Measurements from ENCODE around the gene CFAP97. TPM values are rescaled to one million over a fixed set of nuclear protein-coding genes. Genes with fewer than 3 reads are reported as not detected.
"Not testable (repeated sequence)": the region's sequence is repeated elsewhere in the genome, so short reads cannot be mapped to it uniquely, and the experiment has no call there.

The CFAP97 gene
- total RNA-seq, 1 donor, result 77.1 TPM

DNA sequence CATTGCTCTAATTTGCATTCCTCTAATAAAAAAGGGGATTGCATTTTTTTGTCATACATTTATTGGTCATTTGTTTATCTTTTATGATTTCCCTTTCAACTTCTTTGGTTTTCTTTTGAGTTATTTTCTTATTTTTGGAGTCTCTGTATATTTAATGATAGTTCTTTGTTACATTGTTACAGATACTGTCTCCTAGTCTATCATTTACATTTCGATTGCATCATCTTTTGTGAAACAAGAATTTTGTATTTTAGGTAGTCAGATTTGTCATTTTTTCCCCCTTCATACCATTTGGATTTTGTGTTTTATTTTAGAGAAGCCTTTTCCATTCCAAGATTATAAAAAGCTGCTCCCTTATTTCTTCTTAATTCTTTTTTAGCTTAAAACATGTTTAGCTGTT, 42.7 kb upstream of the CFAP97 start:
- Histone ChIP-seq H2AFZ (ENCODE audit: low read length) (no peak overlapping the region), H3K27ac (ENCODE audit: low read depth, low read length) (no peak overlapping the region), H3K27me3 (ENCODE audit: insufficient read depth, low read length) (no peaks in the 10 kb centered on the region), H3K4me3 (ENCODE audit: insufficient read depth, low read length) (no peak overlapping the region), H3K4me2 (ENCODE audit: insufficient read depth, low read length) (no peak overlapping the region), H3K4me1 (ENCODE audit: insufficient read depth, low read length) (peaks cover 15% of the 10 kb centered on the region), H4K20me1 (ENCODE audit: insufficient read depth, low read length) (peaks cover 19% of the 10 kb centered on the region), H3K9me3 (ENCODE audit: low read depth, low read length) (no peaks in the 10 kb centered on the region), H3K36me3 (ENCODE audit: insufficient read depth, low read length) (peaks cover 16% of the 10 kb centered on the region), H3K79me2 (ENCODE audit: insufficient read depth, low read length) (peaks cover 61% of the 10 kb centered on the region)
- no peak for DNase-seq (ENCODE audit: insufficient read length, low spot score, missing footprints)
- TF ChIP-seq CTCF (IDR thresholded peaks at IDR 0.05; ENCODE audit: extremely low read depth, low read depth, low read length), result no peak

GRCh38 chr4:185244763-185245162, 41.0 kb upstream of the CFAP97 start:
- TF ChIP-seq CTCF (IDR thresholded peaks at IDR 0.05; ENCODE audit: extremely low read depth, low read depth, low read length), result no peak
- Histone ChIP-seq H3K4me1 (ENCODE audit: insufficient read depth, low read length) (peaks cover 15% of the 10 kb centered on the region), H3K9me3 (ENCODE audit: low read depth, low read length) (no peaks in the 10 kb centered on the region), H3K79me2 (ENCODE audit: insufficient read depth, low read length) (peaks cover 57% of the 10 kb centered on the region), H4K20me1 (ENCODE audit: insufficient read depth, low read length) (peaks cover 19% of the 10 kb centered on the region), H3K27me3 (ENCODE audit: insufficient read depth, low read length) (no peaks in the 10 kb centered on the region), H3K36me3 (ENCODE audit: insufficient read depth, low read length) (peaks cover 16% of the 10 kb centered on the region), H3K4me3 (ENCODE audit: insufficient read depth, low read length) (no peak overlapping the region), H2AFZ (ENCODE audit: low read length) (no peak overlapping the region), H3K27ac (ENCODE audit: low read depth, low read length) (no peak overlapping the region), H3K4me2 (ENCODE audit: insufficient read depth, low read length) (no peak overlapping the region)
- DNase-seq (ENCODE audit: insufficient read length, low spot score, missing footprints), result no peak

DNA sequence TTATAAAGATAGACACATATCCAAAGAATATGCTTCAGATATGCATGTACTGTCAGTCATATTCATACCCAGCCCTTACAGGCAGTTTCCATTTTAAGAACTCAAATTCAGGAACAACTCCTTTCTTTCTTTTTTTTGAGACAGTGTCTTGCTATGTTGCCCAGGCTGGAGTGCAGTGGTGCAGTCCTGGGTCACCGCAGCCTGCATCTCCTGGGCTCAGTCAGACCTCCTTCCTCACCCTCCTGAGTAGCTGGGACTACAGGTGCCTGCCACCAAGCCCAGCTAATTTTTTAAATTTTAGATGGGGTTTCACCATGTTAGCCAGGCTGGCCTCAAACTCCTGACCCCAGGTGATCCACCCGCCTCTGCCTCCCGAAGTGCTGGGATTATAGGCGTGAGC, 40.1 kb upstream of the CFAP97 start:
- H3K79me2 ChIP-seq (ENCODE audit: insufficient read depth, low read length), result peaks cover 61% of the 10 kb centered on the region
- DNase-seq (ENCODE audit: insufficient read length, low spot score, missing footprints), result no peak
- H3K9me3 ChIP-seq (ENCODE audit: low read depth, low read length), result no peaks in the 10 kb centered on the region
- H3K36me3 ChIP-seq (ENCODE audit: insufficient read depth, low read length), result peaks cover 11% of the 10 kb centered on the region
- TF ChIP-seq CTCF (IDR thresholded peaks at IDR 0.05; ENCODE audit: extremely low read depth, low read depth, low read length), result no peak
- H3K4me1 ChIP-seq (ENCODE audit: insufficient read depth, low read length), result peaks cover 17% of the 10 kb centered on the region
- H2AFZ ChIP-seq (ENCODE audit: low read length), result no peak overlapping the region
- no peaks in the 10 kb centered on the region for H3K27me3 ChIP-seq (ENCODE audit: insufficient read depth, low read length)
- no peak overlapping the region for H3K4me2 ChIP-seq (ENCODE audit: insufficient read depth, low read length)
- peaks cover 20% of the 10 kb centered on the region for H4K20me1 ChIP-seq (ENCODE audit: insufficient read depth, low read length)
- no peak overlapping the region for H3K4me3 ChIP-seq (ENCODE audit: insufficient read depth, low read length)
- H3K27ac ChIP-seq (ENCODE audit: low read depth, low read length), result no peak overlapping the region

- Histone ChIP-seq H3K9me3 (ENCODE audit: low read depth, low read length) (no peaks in the 10 kb centered on the region), H3K27ac (ENCODE audit: low read depth, low read length) (peak overlapping the region; percentile 70), H3K4me3 (ENCODE audit: insufficient read depth, low read length) (no peak overlapping the region), H3K27me3 (ENCODE audit: insufficient read depth, low read length) (no peaks in the 10 kb centered on the region), H3K79me2 (ENCODE audit: insufficient read depth, low read length) (peaks cover 63% of the 10 kb centered on the region), H3K4me1 (ENCODE audit: insufficient read depth, low read length) (peaks cover 26% of the 10 kb centered on the region), H2AFZ (ENCODE audit: low read length) (no peak overlapping the region), H3K36me3 (ENCODE audit: insufficient read depth, low read length) (peaks cover 4% of the 10 kb centered on the region), H4K20me1 (ENCODE audit: insufficient read depth, low read length) (peaks cover 24% of the 10 kb centered on the region), H3K4me2 (ENCODE audit: insufficient read depth, low read length) (peak overlapping the region; percentile 13)
- DNase-seq (ENCODE audit: insufficient read length, low spot score, missing footprints), result no peak
- TF ChIP-seq CTCF (IDR thresholded peaks at IDR 0.05; ENCODE audit: extremely low read depth, low read depth, low read length), result no peak
Observed at GRCh38 chr4:185242749-185243533, 39.1 kb upstream of the CFAP97 start.

- not testable (repeated sequence) for H3K36me3 ChIP-seq (ENCODE audit: insufficient read depth, low read length); H2AFZ ChIP-seq (ENCODE audit: low read length); H3K4me3 ChIP-seq (ENCODE audit: insufficient read depth, low read length); H3K4me2 ChIP-seq (ENCODE audit: insufficient read depth, low read length); H3K27me3 ChIP-seq (ENCODE audit: insufficient read depth, low read length); DNase-seq (ENCODE audit: insufficient read length, low spot score, missing footprints); H3K9me3 ChIP-seq (ENCODE audit: low read depth, low read length); H3K27ac ChIP-seq (ENCODE audit: low read depth, low read length)
- Histone ChIP-seq H3K4me1 (ENCODE audit: insufficient read depth, low read length) (peaks cover 29% of the 10 kb centered on the region), H4K20me1 (ENCODE audit: insufficient read depth, low read length) (peaks cover 24% of the 10 kb centered on the region), H3K79me2 (ENCODE audit: insufficient read depth, low read length) (peaks cover 68% of the 10 kb centered on the region)
Observed at GRCh38 chr4:185240486-185240885, 36.7 kb upstream of the CFAP97 start.
